HepG2 (cell line): ENCODE results near the gene TRIM15. TPM values are rescaled to one million over a fixed set of nuclear protein-coding genes. Genes with fewer than 3 reads are reported as not detected.

Source experiments
- AGO1 ChIP-seq: fragments of 200-400 bp; formaldehyde crosslinking; IDR thresholded peaks from 2 replicates; pipeline ENCODE4 v1.6.1; 2017; ENCODE audit warnings: mild to moderate bottlenecking, low read depth, low read length, moderate library complexity; ENCODE audit not compliant: poor library complexity, severe bottlenecking
- ARNTL ChIP-seq: sonication (generic); formaldehyde crosslinking; IDR thresholded peaks from 2 replicates; pipeline ENCODE4 v1.4.0; 2020; ENCODE audit warnings: mild to moderate bottlenecking, missing genetic modification reagents
- DMAP1 ChIP-seq: IDR thresholded peaks from 2 replicates; pipeline ENCODE4 v1.6.1; 2016
- DNMT1 ChIP-seq: sonication (generic); formaldehyde crosslinking; IDR thresholded peaks from 2 replicates; pipeline ENCODE4 v1.5.1; 2020; ENCODE audit warnings: mild to moderate bottlenecking, missing genetic modification reagents
- HOXA5 ChIP-seq: sonication (generic); formaldehyde crosslinking; IDR thresholded peaks from 2 replicates; pipeline ENCODE4 v1.4.0; 2020; ENCODE audit warnings: missing genetic modification reagents
- JARID2 ChIP-seq: sonication (generic); formaldehyde crosslinking; IDR thresholded peaks from 2 replicates; pipeline ENCODE4 v1.8.1; 2023; ENCODE audit warnings: missing genetic modification reagents, inconsistent platforms; ENCODE audit not compliant: insufficient replicate concordance
- KAT2B ChIP-seq: fragments of 150-350 bp; IDR thresholded peaks from 2 replicates; pipeline ENCODE4 v1.6.1; 2014; ENCODE audit warnings: low read depth, low read length, borderline replicate concordance
- KDM6A ChIP-seq: IDR thresholded peaks from 2 replicates; pipeline ENCODE4 v1.6.1; 2016; ENCODE audit warnings: low read depth
- KLF13 ChIP-seq: sonication (generic); formaldehyde crosslinking; IDR thresholded peaks from 2 replicates; pipeline ENCODE4 v1.4.0; 2020; ENCODE audit warnings: mild to moderate bottlenecking, missing genetic modification reagents
- MED1 ChIP-seq: sonication (generic); formaldehyde crosslinking; IDR thresholded peaks from 2 replicates; pipeline ENCODE4 v1.4.0; 2020; ENCODE audit warnings: missing genetic modification reagents
- NBN ChIP-seq: fragments of 450-650 bp; conservative IDR thresholded peaks from 2 replicates; pipeline ENCODE4 v1.6.1; 2017
- NCOA2 ChIP-seq: sonication (generic); formaldehyde crosslinking; IDR thresholded peaks from 2 replicates; pipeline ENCODE4 v1.8.0; 2022; ENCODE audit warnings: inconsistent platforms
- PAF1 ChIP-seq: IDR thresholded peaks from 2 replicates; pipeline ENCODE4 v1.6.1; 2016; ENCODE audit warnings: missing genetic modification reagents, missing compliant biosample characterization
- PAXIP1 ChIP-seq: sonication (generic); formaldehyde crosslinking; conservative IDR thresholded peaks from 2 replicates; pipeline ENCODE4 v1.4.0; 2020; ENCODE audit warnings: mild to moderate bottlenecking, missing genetic modification reagents, moderate library complexity
- PCBP1 ChIP-seq: fragments of 200-400 bp; formaldehyde crosslinking; IDR thresholded peaks from 2 replicates; pipeline ENCODE4 v1.6.1; 2017; ENCODE audit warnings: mild to moderate bottlenecking, low read depth, low read length, borderline replicate concordance
- PHB2 ChIP-seq: fragments of 450-650 bp; IDR thresholded peaks from 2 replicates; pipeline ENCODE4 v1.6.1; 2018; ENCODE audit not compliant: partially characterized antibody
- PITX1 ChIP-seq: sonication (generic); formaldehyde crosslinking; IDR thresholded peaks from 2 replicates; pipeline ENCODE4 v1.5.1; 2020; ENCODE audit warnings: mild to moderate bottlenecking, missing genetic modification reagents
- ZBTB2 ChIP-seq: sonication (generic); formaldehyde crosslinking; IDR thresholded peaks from 2 replicates; pipeline ENCODE4 v1.8.0; 2022; ENCODE audit warnings: low read depth, missing genetic modification reagents
- ZGPAT ChIP-seq: IDR thresholded peaks from 2 replicates; pipeline ENCODE4 v1.6.1; 2016; ENCODE audit warnings: mild to moderate bottlenecking
- ZNF503 ChIP-seq: sonication (generic); formaldehyde crosslinking; IDR thresholded peaks from 2 replicates; pipeline ENCODE4 v1.4.0; 2020; ENCODE audit warnings: missing genetic modification reagents
- ZNF552 ChIP-seq: sonication (generic); formaldehyde crosslinking; IDR thresholded peaks from 2 replicates; pipeline ENCODE4 v1.9.0; 2022; ENCODE audit warnings: missing genetic modification reagents, mild to moderate bottlenecking, borderline replicate concordance
- ZNF607 ChIP-seq: sonication (generic); formaldehyde crosslinking; IDR thresholded peaks from 2 replicates; pipeline ENCODE4 v1.5.1; 2020; ENCODE audit warnings: missing genetic modification reagents, mild to moderate bottlenecking, borderline replicate concordance
- ZNF644 ChIP-seq: IDR thresholded peaks from 2 replicates; pipeline ENCODE4 v1.6.1; 2016; ENCODE audit warnings: low read depth
- ZNF768 ChIP-seq: sonication (generic); formaldehyde crosslinking; IDR thresholded peaks from 2 replicates; pipeline ENCODE4 v1.4.0; 2020; ENCODE audit warnings: missing genetic modification reagents
- polyA plus RNA-seq, 8 experiments: library from polyadenylated mRNA; depleted of rRNA in 3 of 8; stranded (reverse) in 7 of 8; unstranded in 1 of 8; fragments of >200 nt; fragmentation: Illumina TruSeq in 4 of 8; extraction: Trizol in 4 of 8; gene quantifications; 2 replicates each; pipeline versions ENCODE4 v1.2.1 to v1.2.3, GENCODE V29; 2011 to 2016; ENCODE audit warnings: low read depth in 4 of 8, missing spikeins in 1 of 8, mixed read lengths in 1 of 8; ENCODE audit not compliant: insufficient read depth in 1 of 8
- total RNA-seq, 5 experiments: library from RNA; depleted of rRNA; stranded (reverse); fragments of >200 nt; fragmentation: Illumina TruSeq; extraction: Trizol; gene quantifications; 2 replicates each; pipeline ENCODE4 v1.2.3, GENCODE V29; 2016; ENCODE audit warnings: low read depth in 1 of 5

Gene TRIM15
- total and polyA plus RNA-seq, 2 of the 13 experiments (the other 11 are each of a cell fraction or from before 2014, with no cell fraction given): 35.1 to 38.2 TPM

GRCh38 chr6:30213957-30214656 lies 50.8 kb downstream of the TRIM15 start (continued):
- TF ChIP-seq ZNF503 (CRISPR knock-in tag): peak; percentile 63; the same call in 1 of the 2 replicates
- peak; percentile 39; the same call in 1 of the 2 replicates for TF ChIP-seq KLF13
- no peak for TF ChIP-seq KAT2B
- peak; percentile 54; the same call in 1 of the 2 replicates for TF ChIP-seq DMAP1 (CRISPR knock-in tag)
- peak; percentile 87; the same call in 1 of the 2 replicates for TF ChIP-seq ZNF552 (CRISPR knock-in tag)
- peak; percentile 95; the same call in 1 of the 2 replicates for TF ChIP-seq ZGPAT (CRISPR knock-in tag)
- peak; percentile 89; the same call in 1 of the 2 replicates for TF ChIP-seq DNMT1
- peak; percentile 87 for TF ChIP-seq MED1
- TF ChIP-seq ZNF607 (CRISPR knock-in tag): peak; percentile 95
- TF ChIP-seq PHB2: no peak
- TF ChIP-seq PAXIP1 (CRISPR knock-in tag): peak; percentile 59; the same call in 1 of the 2 replicates
- TF ChIP-seq NCOA2 (CRISPR knock-in tag): no peak
- no peak for TF ChIP-seq ARNTL (CRISPR knock-in tag)
- TF ChIP-seq AGO1: peak; percentile 31
- TF ChIP-seq PITX1 (CRISPR knock-in tag): peak; percentile 85
- TF ChIP-seq JARID2: peak; percentile 91
- no peak for TF ChIP-seq KDM6A (CRISPR knock-in tag)
- peak; percentile 69; the same call in 1 of the 2 replicates for TF ChIP-seq ZBTB2
- no peak for TF ChIP-seq NBN
- no peak for TF ChIP-seq PAF1 (CRISPR knock-in tag)
- peak; percentile 85 for TF ChIP-seq ZNF768 (CRISPR knock-in tag)
- TF ChIP-seq ZNF644: no peak
- no peak for TF ChIP-seq PCBP1
- TF ChIP-seq HOXA5 (CRISPR knock-in tag): peak; percentile 93
